MM.1S (cell line): ENCODE results near the gene SLC2A13.

Experiments
- EZH2 ChIP-seq: fragments of 300-600 bp; sonication (generic); optimal IDR thresholded peaks from 2 replicates; pipeline ENCODE3; 2017; ENCODE audit warnings: low read depth, mild to moderate bottlenecking, antibody characterized with exemption, low read length, mixed read lengths
- TF ChIP-seq, protein P1 (sequence below): fragments of 300-600 bp; sonication (generic); IDR thresholded peaks from 2 replicates; pipeline ENCODE4 v1.5.1; 2016; ENCODE audit warnings: antibody characterized with exemption, low read length, mixed read lengths

DNA sequence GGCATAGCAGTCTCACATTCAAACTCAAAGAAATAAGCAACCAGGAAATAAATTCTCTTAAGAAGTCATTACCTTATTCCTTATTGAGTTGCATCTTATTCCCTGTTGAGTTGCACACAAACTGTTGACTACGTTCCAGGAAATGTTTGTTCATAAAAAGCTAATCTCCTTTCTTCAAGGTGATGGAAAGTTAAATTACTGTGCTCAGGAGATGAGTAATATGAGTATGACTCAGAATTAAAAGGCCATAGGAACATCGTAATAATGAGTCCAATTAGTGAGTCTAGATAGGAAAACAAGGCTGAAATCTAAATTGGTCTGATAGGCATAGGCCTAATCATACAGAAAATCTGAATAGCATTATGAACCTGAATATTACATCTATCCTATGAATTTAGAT, 203.1 kb downstream of the SLC2A13 start:
- TF ChIP-seq, protein P1, sequence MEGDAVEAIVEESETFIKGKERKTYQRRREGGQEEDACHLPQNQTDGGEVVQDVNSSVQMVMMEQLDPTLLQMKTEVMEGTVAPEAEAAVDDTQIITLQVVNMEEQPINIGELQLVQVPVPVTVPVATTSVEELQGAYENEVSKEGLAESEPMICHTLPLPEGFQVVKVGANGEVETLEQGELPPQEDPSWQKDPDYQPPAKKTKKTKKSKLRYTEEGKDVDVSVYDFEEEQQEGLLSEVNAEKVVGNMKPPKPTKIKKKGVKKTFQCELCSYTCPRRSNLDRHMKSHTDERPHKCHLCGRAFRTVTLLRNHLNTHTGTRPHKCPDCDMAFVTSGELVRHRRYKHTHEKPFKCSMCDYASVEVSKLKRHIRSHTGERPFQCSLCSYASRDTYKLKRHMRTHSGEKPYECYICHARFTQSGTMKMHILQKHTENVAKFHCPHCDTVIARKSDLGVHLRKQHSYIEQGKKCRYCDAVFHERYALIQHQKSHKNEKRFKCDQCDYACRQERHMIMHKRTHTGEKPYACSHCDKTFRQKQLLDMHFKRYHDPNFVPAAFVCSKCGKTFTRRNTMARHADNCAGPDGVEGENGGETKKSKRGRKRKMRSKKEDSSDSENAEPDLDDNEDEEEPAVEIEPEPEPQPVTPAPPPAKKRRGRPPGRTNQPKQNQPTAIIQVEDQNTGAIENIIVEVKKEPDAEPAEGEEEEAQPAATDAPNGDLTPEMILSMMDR = no peak
- TF ChIP-seq EZH2 = no peak
